Fibroblast of pulmonary artery (primary cell): Measurements from ENCODE around the gene WFIKKN1.

Source experiments
- DNase-seq: peaks from one replicate; pipeline ENCODE4 v3.0.0-alpha.2; 2010; ENCODE audit warnings: low read depth
- H3K4me3 ChIP-seq: replicated peaks from 2 replicates; pipeline ENCODE4 v1.5.1; 2011; ENCODE audit warnings: low read depth, mild to moderate bottlenecking, control low read depth, low read length, moderate library complexity
- TF ChIP-seq, protein P1 (sequence below): IDR thresholded peaks from 2 replicates; pipeline ENCODE4 v1.5.1; 2011; ENCODE audit warnings: mild to moderate bottlenecking, control low read depth, low read length, inconsistent platforms; ENCODE audit errors: missing control alignments

WFIKKN1 gene

DNA sequence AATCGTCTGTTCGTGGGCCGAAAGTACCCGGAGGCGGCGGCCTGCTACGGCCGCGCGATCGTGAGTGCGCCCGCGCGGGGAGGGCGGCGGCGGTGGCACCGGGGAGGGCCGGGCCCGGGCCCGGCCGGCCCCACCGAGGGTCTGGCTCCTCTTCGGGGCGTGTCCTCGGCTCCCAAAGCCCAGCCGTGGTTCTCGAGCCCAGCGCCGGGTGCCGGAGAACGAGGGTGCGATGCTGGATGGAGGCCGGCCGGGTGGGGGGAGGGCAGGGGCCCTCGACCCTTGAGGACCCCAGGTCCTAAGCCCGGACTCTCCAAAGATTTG lies 49.8 kb downstream of the WFIKKN1 start:
- H3K4me3 ChIP-seq, result peak overlapping the region; percentile 77
- TF ChIP-seq, protein P1, sequence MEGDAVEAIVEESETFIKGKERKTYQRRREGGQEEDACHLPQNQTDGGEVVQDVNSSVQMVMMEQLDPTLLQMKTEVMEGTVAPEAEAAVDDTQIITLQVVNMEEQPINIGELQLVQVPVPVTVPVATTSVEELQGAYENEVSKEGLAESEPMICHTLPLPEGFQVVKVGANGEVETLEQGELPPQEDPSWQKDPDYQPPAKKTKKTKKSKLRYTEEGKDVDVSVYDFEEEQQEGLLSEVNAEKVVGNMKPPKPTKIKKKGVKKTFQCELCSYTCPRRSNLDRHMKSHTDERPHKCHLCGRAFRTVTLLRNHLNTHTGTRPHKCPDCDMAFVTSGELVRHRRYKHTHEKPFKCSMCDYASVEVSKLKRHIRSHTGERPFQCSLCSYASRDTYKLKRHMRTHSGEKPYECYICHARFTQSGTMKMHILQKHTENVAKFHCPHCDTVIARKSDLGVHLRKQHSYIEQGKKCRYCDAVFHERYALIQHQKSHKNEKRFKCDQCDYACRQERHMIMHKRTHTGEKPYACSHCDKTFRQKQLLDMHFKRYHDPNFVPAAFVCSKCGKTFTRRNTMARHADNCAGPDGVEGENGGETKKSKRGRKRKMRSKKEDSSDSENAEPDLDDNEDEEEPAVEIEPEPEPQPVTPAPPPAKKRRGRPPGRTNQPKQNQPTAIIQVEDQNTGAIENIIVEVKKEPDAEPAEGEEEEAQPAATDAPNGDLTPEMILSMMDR, result no peak
- DNase-seq, result no peak

DNA sequence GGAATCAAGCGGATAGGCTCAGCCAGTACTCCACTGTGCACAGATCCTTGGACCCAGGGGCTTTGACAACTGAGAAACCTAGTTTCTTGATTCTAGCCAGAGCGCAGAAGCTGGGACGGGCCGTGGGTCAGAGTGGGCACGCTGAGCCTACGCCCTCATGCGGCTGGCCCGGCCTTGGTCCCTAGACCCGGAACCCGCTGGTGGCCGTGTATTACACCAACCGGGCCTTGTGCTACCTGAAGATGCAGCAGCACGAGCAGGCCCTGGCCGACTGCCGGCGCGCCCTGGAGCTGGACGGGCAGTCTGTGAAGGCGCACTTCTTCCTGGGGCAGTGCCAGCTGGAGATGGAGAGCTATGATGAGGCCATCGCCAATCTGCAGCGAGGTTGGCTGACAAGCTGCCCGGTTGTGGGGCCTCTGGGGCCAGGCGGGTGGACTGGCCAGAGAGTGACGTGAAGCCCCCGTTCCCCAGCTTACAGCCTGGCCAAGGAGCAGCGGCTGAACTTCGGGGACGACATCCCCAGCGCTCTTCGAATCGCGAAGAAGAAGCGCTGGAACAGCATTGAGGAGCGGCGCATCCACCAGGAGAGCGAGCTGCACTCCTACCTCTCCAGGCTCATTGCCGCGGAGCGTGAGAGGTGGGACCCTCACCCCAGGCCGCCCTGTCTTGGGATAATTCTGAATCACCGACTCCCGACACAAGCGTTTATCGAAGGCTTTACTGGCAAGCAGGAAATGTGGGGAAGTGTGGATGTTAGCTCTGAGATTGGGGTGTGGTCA lies 50.4 kb downstream of the WFIKKN1 start:
- peak overlapping the region; percentile 77 for H3K4me3 ChIP-seq
- DNase-seq, result peak; percentile 45
- TF ChIP-seq, protein P1, result no peak

DNA sequence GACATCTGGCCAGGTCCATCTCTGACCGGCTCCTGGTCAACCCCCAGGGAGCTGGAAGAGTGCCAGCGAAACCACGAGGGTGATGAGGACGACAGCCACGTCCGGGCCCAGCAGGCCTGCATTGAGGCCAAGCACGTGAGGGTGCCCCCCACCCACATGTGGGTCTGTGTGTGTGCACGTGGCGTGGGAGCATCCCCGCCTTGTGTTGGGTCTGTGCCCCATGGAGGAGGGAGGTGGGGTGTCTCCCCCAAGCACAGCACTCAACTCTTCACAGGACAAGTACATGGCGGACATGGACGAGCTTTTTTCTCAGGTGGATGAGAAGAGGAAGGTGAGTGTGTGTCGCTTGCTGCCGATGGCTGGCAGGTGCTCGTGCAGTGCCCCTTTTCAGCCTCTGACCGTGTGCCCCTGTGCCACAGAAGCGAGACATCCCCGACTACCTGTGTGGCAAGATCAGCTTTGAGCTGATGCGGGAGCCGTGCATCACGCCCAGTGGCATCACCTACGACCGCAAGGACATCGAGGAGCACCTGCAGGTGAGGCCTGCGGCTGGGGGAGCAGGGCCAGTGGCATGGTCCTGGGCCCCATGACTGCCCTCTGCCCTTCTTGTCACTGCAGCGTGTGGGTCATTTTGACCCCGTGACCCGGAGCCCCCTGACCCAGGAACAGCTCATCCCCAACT lies 51.1 kb downstream of the WFIKKN1 start:
- H3K4me3 ChIP-seq, result peak overlapping the region; percentile 77

GRCh38 chr16:682493-683395 lies 52.0 kb downstream of the WFIKKN1 start:
- peak overlapping the region; percentile 57 for H3K4me3 ChIP-seq
- TF ChIP-seq, protein P1, result no peak
- DNase-seq, result no peak

More for the DNA sequence above, 51.1 kb downstream of the WFIKKN1 start:
- TF ChIP-seq, protein P1, result no peak
- no peak for DNase-seq

DNA sequence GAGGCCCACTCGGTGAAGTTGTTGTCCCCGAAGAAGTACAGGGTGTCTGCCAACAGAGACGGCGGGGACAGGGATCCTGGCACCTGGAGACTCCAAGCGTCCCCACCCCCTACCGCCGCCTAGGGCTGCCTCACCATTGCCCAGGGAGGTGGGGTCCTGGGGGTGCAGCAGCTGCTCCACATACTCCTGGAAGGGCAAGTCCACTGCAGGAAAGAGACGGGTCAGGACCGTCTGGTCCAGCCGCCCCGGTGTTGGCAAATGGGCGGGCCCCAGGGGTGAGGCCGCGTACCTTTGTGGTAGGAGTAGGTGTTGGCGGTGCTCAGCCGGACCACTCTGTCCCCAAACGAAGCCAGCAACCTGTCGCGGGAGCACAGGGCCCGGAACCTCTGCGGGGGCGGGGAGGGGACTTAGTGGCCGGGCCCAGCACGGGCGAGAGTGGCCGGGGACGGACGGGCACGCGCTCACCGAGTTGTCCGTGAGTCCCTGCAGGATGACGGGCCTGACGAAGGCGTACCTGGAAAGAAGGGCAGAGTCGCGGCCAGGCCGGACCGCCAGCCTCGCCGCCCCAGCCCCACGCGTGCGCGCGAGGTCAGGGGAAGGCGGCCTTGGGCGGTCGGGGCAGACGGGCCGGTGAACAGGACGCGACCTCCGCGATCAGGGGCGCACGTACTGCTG lies 52.7 kb downstream of the WFIKKN1 start:
- no peak for DNase-seq
- H3K4me3 ChIP-seq, result peak overlapping the region; percentile 57
- TF ChIP-seq, protein P1, result no peak
